ENCODE results near the gene SLC39A11.
"Not testable (repeated sequence)": the region's sequence is repeated elsewhere in the genome, so short reads cannot be mapped to it uniquely, and the experiment has no call there.

SLC39A11 gene

DNA sequence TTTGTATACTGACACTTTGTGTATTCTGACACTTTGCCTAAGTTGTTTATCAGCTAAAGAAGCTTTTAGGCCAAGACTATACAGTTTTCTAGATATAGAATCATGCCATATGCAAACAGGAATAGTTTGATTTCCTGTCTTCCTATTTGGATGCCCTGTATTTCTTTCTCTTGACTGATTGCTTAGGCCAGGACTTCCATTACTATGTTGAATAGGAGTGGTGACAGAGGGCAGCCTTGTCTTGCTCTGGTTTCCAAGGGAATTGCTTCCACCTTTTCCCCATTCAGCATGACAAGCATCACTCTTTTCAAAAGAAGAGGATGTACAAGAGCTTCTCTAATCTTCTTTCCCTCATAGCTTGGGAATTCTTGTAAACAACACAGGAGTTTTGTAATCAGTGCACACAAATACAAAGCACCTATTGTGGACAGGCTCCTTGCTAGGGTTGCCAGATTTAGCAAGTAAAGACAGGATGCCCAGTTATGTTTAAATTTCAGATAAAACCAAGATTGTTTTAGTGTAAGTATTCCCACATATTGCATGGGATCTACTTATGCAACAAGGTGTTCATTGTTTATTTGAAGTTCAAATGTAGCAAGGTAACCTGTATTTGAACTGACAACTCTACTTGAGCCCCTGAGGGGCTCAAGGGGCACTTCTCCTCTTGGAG is 233.5 kb downstream of the SLC39A11 start:
- no peak for DNase-seq

DNA sequence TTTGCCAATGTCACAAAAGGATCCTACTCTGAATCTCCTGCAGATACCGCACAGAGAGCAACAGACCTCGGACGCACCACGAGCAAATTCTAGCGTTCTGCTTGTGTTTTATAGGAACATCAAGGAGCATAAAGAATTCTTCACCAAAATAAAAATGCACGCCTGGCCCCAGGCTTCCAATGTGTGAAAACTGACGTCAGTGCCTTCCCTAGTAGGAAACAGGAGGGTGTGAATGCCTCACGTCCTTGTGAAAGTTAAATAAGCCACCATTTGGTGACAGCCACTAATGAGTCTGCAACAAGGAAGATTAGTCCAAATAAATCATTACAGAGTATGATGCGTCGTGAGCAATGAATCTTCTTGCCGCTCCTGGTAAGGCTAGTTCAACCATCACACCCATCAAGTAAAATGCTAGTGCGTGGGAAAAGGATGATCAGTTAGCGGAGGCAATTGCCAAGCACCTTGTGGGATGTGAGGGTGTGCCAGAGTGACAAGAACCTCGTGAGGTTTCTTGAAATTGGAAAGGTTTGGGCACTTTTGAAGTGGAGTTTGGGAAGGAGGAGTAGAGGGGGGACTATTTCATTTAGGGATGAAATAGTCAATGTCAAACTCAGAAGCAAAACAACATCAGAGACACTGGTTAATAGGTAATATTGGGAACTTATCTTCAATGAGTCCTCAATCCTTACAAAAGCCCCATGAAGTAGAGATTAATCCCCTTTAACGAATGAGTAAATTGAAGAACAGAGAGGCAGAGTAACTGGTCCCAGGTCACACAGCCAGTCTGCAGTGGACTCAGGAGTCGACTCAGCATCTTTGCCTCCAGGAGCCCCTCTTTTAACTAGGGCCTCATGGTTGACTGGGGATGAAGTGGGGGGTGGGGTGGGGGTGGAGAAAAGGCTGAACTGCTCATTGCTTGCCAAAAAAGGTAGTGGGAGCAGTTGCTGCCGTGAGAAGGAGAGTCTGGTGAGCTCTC is 238.8 kb downstream of the SLC39A11 start:
- no peak for DNase-seq

DNA sequence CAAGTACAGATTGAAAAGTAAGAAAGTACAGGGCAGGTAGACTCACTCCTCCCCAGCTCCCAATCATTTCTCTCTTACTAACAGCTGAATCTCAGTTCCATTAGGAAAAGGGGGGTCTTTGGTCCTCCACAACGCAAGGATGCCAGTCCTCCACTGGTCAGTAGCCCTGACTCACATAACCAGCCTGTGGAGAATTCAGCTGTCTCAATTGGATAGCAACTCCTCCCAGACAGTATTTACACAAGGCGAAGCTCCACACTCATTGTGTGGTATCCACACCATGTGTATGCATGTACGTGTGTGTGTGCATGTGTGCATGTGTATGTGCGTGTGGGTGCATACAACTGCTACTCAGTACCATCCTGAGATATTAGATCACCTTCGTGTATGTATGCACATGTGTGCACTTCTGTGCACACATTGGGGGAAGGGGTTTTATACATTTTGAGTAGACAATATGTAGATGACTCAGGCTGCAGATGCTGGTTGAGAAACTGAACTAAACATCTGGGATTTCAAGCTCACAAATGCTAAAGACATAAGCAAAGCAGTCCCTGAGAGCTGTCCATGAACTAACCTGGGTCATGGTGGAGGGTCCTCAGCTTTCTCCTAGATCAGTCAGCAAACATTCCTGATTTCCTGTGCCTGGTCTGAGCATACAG is 240.1 kb downstream of the SLC39A11 start:
- no peak for DNase-seq

DNA sequence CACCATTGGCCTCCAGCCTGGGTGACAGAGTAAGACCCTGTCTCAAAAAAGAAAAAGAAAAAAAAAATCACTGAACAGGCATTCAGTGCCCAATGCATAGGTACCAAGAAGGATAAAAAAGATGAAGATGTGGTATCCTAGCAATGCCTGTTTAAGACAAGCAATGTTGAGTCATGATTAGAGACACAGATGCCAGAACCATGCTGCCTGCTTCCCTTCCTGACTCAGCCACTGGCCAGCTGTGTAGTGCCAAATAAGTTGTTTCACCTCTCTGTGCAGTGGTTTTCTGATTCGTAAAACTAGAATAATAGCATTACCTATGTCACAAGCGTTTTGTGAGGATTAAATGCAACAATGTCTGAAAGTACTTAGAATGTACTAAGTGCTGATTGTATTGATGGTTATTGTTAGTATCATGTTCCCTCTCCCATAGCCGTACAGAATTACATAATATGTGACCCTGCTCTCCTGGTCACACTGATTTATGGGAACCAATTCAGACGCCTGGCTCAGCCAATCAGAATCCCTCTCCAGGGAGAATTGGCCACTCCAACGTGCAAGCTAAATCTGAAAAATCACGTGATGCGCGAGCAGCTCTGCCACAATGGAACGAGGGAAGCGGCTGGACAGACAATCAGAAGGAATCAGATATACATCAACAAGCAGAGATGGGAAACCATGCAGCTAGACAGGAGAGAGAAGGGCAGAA is 241.9 kb downstream of the SLC39A11 start:
- no peak for DNase-seq

- no peak for DNase-seq
Measured at GRCh38 chr17:72846399-72846798, 246.1 kb downstream of the SLC39A11 start.

- no peak for DNase-seq
Measured at GRCh38 chr17:72843591-72843990, 248.9 kb downstream of the SLC39A11 start.

DNA sequence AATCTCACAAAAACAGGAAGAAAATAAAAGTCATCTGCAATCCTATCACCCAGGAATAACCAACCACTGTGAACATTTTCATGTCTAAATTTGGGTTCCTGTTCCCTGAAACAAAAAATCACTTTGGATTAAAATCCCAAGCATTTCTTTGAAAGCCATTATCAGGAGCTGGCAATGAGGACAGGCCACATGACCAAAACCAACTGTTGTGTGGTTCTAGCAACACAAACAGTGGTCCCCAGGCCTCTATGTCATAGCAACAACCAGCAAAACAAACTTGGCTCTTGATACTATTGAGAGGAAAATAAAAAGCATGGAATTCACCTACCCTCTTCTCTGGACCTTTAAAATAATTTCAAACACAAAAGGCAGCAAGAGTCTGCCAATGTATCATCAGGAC is 252.5 kb downstream of the SLC39A11 start:
- no peak for DNase-seq

GRCh38 chr17:72839131-72839725 is 253.3 kb downstream of the SLC39A11 start:
- DNase-seq = no peak

DNA sequence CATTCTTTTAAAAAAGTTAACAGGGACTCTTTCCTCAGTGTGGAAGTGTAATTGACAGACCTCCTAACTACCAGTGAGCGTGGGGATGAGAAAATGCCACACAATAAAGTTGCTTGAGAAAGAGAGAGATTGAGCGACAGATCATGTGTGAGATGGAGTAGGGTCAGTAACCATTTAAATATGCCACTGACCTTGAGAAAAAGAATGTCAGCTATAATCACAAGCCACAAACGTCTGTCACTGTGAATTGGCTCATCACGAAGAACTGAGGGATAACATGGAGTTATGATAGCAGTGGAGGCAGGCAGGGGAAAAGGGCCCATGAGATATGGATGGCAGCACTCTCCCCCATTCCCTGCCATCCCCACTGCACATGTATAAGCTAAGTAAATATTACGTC is 253.9 kb downstream of the SLC39A11 start:
- no peak for DNase-seq

DNA sequence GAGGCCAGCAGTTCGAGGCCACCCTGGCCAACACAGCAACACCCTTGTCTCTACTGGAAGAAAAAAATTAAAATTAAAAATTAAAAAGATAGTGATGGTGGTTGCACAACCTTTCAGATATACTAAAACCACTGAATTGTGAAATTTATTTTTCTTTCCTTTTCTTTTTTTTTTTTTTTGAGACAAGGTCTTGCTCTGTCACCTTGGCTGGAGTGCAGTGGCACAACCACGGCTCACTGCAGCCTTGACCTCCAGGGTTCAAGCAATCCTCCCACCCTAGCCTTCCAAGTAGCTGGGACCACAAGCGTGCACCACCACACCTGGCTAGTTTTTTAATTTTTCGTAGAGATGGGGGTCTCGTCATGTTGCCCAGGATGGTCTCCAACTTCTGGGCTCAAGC is 254.4 kb downstream of the SLC39A11 start:
- DNase-seq = no peak

DNA sequence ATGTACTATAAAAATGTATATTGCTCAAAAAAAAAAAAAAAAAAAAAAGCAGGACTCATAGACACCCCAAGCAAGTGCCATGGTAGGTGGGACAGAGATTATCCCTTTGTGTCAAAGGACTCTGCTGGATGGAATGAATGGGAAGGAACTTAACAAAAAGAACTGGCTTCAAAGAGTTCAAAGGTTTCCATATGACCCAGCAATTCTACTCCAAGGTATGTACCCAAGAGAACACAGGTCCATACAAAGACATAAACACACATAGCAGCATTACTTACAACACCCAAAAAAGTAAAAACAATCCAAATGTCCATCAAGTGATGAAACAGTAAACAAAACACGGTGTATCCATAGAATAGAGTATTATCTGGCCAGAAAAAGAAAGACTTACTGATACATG is 255.2 kb downstream of the SLC39A11 start:
- no peak for DNase-seq

DNA sequence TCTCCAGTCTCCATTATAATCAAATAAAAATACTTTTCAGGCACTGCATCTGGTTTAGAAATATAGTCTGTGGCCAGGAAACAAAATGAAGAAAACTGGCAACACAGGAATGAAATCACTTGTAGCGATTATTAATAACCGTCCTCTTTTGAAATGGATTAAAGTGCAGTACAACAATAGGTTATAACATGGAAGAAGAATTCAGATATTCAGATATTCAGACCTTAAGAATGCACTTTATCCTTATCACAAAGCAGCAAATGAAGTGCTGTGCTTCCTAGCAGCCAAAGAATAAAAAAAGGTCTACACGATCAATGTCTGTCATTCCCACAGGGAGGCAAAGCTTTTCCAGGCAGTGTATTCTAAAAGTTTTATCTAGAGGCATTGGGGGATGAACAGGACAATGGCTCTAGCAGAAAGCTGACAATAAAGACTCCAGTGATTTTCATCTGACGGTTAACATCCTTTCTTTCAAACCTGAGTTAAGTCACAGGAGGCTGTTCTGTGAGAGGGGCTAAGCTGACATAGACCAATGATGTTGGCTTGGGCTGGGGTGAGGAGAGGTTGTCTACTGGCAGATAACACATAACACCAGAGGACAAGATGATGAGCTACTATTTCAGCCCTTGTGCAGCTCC is 259.2 kb downstream of the SLC39A11 start:
- no peak for DNase-seq

- no peak for DNase-seq
Measured at GRCh38 chr17:72832306-72832705, 260.2 kb downstream of the SLC39A11 start.

GRCh38 chr17:72829883-72830282 is 262.6 kb downstream of the SLC39A11 start:
- no peak for DNase-seq

- no peak for DNase-seq
Measured at GRCh38 chr17:72826602-72827001, 265.9 kb downstream of the SLC39A11 start.

DNA sequence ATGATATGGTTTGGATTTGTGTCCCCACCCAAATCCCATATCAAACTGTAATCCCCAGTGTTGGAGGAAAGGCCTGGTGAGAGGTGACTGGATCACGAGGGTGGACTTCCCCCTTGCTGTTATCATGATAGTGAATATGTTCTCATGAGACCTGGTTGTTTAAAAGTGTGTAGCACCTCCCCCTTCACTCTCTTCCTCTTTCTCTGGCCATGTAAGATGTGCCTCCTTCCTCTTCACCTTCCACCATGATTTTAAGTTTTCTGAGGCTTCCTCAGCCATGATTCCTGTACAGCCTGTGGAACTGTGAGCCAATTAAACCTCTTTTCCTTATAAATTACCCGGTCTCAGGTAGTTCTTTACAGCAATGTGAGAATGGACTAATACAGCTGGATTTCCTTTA is 266.4 kb downstream of the SLC39A11 start:
- DNase-seq = not testable (repeated sequence)

DNA sequence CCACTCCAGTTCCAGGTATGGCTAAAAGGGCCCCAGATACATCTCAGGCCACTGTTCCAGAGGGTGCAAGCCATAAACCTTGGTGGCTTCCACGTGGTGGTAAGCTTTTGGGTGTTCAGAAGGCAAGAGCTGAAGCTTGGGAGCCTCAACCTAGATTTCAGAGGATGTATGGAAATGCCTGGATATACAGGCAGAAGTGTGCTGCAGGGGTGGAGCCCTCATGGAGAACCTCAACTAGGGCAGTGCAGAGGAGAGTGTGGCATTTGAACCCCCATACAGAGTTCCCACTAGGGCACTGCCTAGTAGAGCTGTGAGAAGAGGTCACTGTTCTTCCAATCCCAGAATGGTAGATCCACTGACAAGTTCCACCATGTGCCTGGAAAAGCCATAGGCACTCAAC is 267.3 kb downstream of the SLC39A11 start:
- no peak for DNase-seq

- not testable (repeated sequence) for DNase-seq
Measured at GRCh38 chr17:72824267-72824666, 268.2 kb downstream of the SLC39A11 start.

DNA sequence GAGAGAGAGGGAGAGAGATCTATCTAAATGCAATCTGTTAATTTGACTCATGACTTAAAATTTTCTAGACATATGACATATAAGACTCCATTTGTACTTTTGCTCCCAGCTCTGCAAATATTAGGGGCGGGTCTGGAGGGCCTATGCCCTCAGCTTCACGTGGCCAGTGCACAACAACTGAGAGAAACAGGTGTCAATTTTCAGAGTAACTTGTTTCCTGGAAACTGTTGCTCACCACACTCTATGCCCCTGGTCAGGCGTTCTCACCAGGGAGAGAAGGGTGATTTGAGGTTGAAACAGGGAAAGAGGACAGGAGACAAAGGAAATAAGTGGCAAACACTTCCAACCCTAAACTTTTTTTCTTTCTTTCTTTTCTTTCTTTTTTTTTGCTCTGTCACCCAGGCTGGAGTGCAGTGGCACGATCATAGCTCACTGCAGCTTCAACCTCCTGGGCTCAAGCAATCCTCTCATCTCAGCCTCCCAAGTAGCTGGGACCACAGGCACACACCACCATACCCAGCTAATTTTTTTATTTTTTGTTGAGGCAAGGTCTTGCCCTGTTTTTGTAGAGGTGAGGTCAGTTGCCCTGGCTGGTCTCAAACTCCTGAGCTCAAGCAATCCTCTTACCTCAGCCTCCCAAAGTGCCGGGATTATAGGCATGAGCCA is 270.0 kb downstream of the SLC39A11 start:
- DNase-seq = no peak

DNA sequence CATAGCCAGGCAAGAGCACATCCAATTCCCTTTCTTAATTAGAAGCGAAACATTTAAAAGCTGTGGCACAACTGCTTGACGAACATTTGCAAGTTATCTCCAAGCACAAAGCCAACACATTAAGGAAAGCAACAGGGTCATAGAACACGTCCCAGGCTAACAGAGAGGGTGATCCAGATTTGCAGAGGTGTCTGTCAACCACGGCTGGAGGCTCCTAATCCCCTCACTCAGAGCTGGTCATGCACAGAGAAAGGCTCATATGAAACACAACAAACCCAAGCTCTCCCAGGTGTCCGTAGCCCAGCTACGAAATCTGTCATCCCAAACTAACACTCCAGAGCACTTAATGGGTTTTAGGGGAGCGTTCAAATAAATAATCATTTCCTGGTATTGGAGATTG is 276.1 kb downstream of the SLC39A11 start:
- no peak for DNase-seq

DNA sequence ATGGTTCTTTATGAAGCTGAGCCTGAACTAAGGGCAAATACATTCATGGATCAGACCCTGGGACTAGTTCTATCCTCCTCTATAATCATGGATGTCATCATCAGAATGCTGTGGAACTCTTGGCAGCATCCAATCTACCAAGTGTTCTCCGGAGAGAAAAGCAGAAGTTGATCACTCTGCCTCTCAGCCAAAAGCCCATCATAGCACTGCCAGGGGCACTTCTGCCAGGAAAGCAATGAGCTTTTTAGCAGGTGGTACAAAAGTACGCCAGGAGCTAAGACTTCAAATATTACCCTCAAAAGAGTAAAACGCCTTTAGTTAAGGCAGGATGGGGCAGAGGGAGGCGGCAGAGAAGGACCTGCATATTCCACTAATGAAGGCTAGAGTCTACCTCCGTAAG is 279.0 kb downstream of the SLC39A11 start:
- peak; percentile 1 for DNase-seq

GRCh38 chr17:72812823-72813222 is 279.7 kb downstream of the SLC39A11 start:
- no peak for DNase-seq

Measured in NCI-H446 treated with DMSO at 0.1 percent for 48 hours (cell line).